Transverse colon (tissue), 4 donors: Measurements from ENCODE around the gene RAP1GAP2.

Experiments used
- POLR2A ChIP-seq: fragments of 450-650 bp; IDR thresholded peaks from one replicate; pipeline ENCODE4 v1.6.1; 2016; ENCODE audit warnings: antibody characterized with exemption, mild to moderate bottlenecking, moderate library complexity
- POLR2AphosphoS5 ChIP-seq, 3 donors: sonication (generic); formaldehyde crosslinking; IDR thresholded peaks; one replicate each; pipeline ENCODE4 v1.6.1; 2016; ENCODE audit warnings: antibody characterized with exemption in 3 of 3
- TF ChIP-seq, protein P1 (sequence below), 5 experiments: fragments of 200-600 bp in 3 of 5; fragments of 450-650 bp in 2 of 5; sonication (generic) in 3 of 5; IDR thresholded peaks; 1 replicate in 2 of 5; 2 replicates in 3 of 5; pipeline ENCODE4 v1.5.1; 2016 to 2017; ENCODE audit warnings: antibody characterized with exemption in 5 of 5, inconsistent platforms in 3 of 5, mild to moderate bottlenecking in 2 of 5, moderate library complexity in 1 of 5

- TF ChIP-seq, protein P1, sequence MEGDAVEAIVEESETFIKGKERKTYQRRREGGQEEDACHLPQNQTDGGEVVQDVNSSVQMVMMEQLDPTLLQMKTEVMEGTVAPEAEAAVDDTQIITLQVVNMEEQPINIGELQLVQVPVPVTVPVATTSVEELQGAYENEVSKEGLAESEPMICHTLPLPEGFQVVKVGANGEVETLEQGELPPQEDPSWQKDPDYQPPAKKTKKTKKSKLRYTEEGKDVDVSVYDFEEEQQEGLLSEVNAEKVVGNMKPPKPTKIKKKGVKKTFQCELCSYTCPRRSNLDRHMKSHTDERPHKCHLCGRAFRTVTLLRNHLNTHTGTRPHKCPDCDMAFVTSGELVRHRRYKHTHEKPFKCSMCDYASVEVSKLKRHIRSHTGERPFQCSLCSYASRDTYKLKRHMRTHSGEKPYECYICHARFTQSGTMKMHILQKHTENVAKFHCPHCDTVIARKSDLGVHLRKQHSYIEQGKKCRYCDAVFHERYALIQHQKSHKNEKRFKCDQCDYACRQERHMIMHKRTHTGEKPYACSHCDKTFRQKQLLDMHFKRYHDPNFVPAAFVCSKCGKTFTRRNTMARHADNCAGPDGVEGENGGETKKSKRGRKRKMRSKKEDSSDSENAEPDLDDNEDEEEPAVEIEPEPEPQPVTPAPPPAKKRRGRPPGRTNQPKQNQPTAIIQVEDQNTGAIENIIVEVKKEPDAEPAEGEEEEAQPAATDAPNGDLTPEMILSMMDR (IDR thresholded peaks at IDR 0.05) = no peak
- TF ChIP-seq POLR2A = no peak
- TF ChIP-seq POLR2AphosphoS5 (IDR thresholded peaks at IDR 0.05) = no peak
Measured at GRCh38 chr17:2892305-2892971, 96.2 kb downstream of the RAP1GAP2 start.
